GM23338 (cell line): ENCODE data around the gene ZHX3. TPM values are rescaled to one million over a fixed set of nuclear protein-coding genes. Genes with fewer than 3 reads are reported as not detected.

ENCODE experiments used
- ATAC-seq: fragments of 200-7000 bp; cut with Tn5 transposase; 3 replicates; pipeline ENCODE4 v1.9.1; 2020
- DNase-seq: peaks from one replicate; pipeline ENCODE4 v3.0.0-alpha.2; 2015; ENCODE audit warnings: low spot score
- H2AFZ ChIP-seq: fragments of 200-600 bp; sonication (generic); 2 replicates; pipeline ENCODE4 v1.8.0; 2016; ENCODE audit warnings: antibody characterized with exemption, mild to moderate bottlenecking, moderate library complexity
- H3F3A ChIP-seq: fragments of 200-600 bp; sonication (generic); replicated peaks from 2 replicates; pipeline ENCODE4 v1.8.0; 2017; ENCODE audit warnings: antibody characterized with exemption, mixed run types, low read depth
- H3K27ac ChIP-seq: fragments of 200-600 bp; sonication (generic); 2 replicates; pipeline ENCODE4 v1.6.1; 2016; ENCODE audit warnings: low read depth
- H3K27me3 ChIP-seq: fragments of 200-600 bp; sonication (generic); 2 replicates; pipeline ENCODE4 v1.8.0; 2016; ENCODE audit warnings: mild to moderate bottlenecking, mixed run types, moderate library complexity; ENCODE audit not compliant: insufficient read depth
- H3K36me3 ChIP-seq: fragments of 200-600 bp; sonication (generic); 2 replicates; pipeline ENCODE4 v1.8.0; 2016; ENCODE audit warnings: mild to moderate bottlenecking; ENCODE audit not compliant: insufficient read depth
- H3K4me1 ChIP-seq: fragments of 200-600 bp; sonication (generic); 2 replicates; pipeline ENCODE4 v1.8.0; 2016; ENCODE audit warnings: mild to moderate bottlenecking, moderate library complexity; ENCODE audit not compliant: insufficient read depth
- H3K4me2 ChIP-seq: fragments of 200-600 bp; sonication (generic); 2 replicates; pipeline ENCODE4 v1.7.1; 2017; ENCODE audit warnings: mixed run types
- H3K4me3 ChIP-seq: fragments of 200-600 bp; sonication (generic); 2 replicates; pipeline ENCODE4 v1.6.1; 2016; ENCODE audit warnings: mixed run types
- H3K79me2 ChIP-seq: fragments of 200-600 bp; sonication (generic); replicated peaks from 2 replicates; pipeline ENCODE4 v1.8.0; 2017; ENCODE audit warnings: mild to moderate bottlenecking; ENCODE audit not compliant: insufficient read depth
- H3K9me2 ChIP-seq: fragments of 200-600 bp; sonication (generic); 2 replicates; pipeline ENCODE4 v1.8.0; 2017; ENCODE audit not compliant: insufficient read depth
- H4K20me1 ChIP-seq: fragments of 200-600 bp; sonication (generic); replicated peaks from 2 replicates; pipeline ENCODE4 v1.8.0; 2017; ENCODE audit warnings: mild to moderate bottlenecking; ENCODE audit not compliant: insufficient read depth
- H3K27ac Mint-ChIP-seq: 2 replicates; pipeline ENCODE4 v1.8.0; 2020; ENCODE audit warnings: inconsistent platforms, mild to moderate bottlenecking, moderate library complexity, mixed read lengths
- H3K27me3 Mint-ChIP-seq: 3 replicates; pipeline ENCODE4 v1.8.0; 2022; ENCODE audit warnings: low read depth, mild to moderate bottlenecking, moderate library complexity, mixed read lengths, inconsistent platforms; ENCODE audit not compliant: insufficient read depth, poor library complexity
- H3K36me3 Mint-ChIP-seq: 3 replicates; pipeline ENCODE4 v1.8.0; 2021; ENCODE audit warnings: low read depth, mild to moderate bottlenecking, inconsistent platforms, moderate library complexity, mixed read lengths
- H3K4me1 Mint-ChIP-seq: 3 replicates; pipeline ENCODE4 v1.8.0; 2020; ENCODE audit warnings: mild to moderate bottlenecking, inconsistent platforms, mixed read lengths
- H3K4me3 Mint-ChIP-seq: 3 replicates; pipeline ENCODE4 v1.8.0; 2021; ENCODE audit warnings: moderate library complexity, mild to moderate bottlenecking, inconsistent platforms, mixed read lengths
- H3K9me3 Mint-ChIP-seq: 3 replicates; pipeline ENCODE4 v1.8.0; 2020; ENCODE audit warnings: moderate library complexity, mild to moderate bottlenecking, inconsistent platforms, mixed read lengths
- CREB1 ChIP-seq: fragments of 250-450 bp; sonication (Bioruptor Pico); IDR thresholded peaks from 2 replicates; pipeline ENCODE4 v1.5.0; 2020; ENCODE audit warnings: low read depth, mild to moderate bottlenecking, moderate library complexity
- ETS1 ChIP-seq: IDR thresholded peaks from 2 replicates; pipeline ENCODE4 v1.6.1; 2016; ENCODE audit warnings: antibody characterized with exemption
- EZH2 ChIP-seq: fragments of 200-600 bp; sonication (generic); IDR thresholded peaks from one replicate; pipeline ENCODE4 v1.8.0; 2017; ENCODE audit warnings: antibody characterized with exemption, mild to moderate bottlenecking, low read depth; ENCODE audit not compliant: unreplicated experiment
- EZH2phosphoT487 ChIP-seq: fragments of 200-600 bp; sonication (generic); IDR thresholded peaks from one replicate; pipeline ENCODE4 v1.8.1; 2018; ENCODE audit warnings: antibody characterized with exemption; ENCODE audit not compliant: unreplicated experiment
- JUNB ChIP-seq: IDR thresholded peaks from one replicate; pipeline ENCODE4 v1.6.1; 2016; ENCODE audit warnings: antibody characterized with exemption; ENCODE audit not compliant: unreplicated experiment
- NANOG ChIP-seq: IDR thresholded peaks from 2 replicates; pipeline ENCODE4 v1.6.1; 2016; ENCODE audit warnings: antibody characterized with exemption, borderline replicate concordance
- POLR2AphosphoS5 ChIP-seq: IDR thresholded peaks from 2 replicates; pipeline ENCODE4 v1.6.1; 2016; ENCODE audit warnings: antibody characterized with exemption, low read depth
- STAT1 ChIP-seq: IDR thresholded peaks from one replicate; pipeline ENCODE4 v1.6.1; 2016; ENCODE audit warnings: antibody characterized with exemption; ENCODE audit not compliant: unreplicated experiment
- ZNF114 ChIP-seq: fragments of 250-450 bp; sonication (Bioruptor Pico); IDR thresholded peaks from 2 replicates; pipeline ENCODE4 v1.5.0; 2020; ENCODE audit warnings: mild to moderate bottlenecking, moderate library complexity
- ZNF331 ChIP-seq: fragments of 250-450 bp; sonication (Bioruptor Pico); IDR thresholded peaks from 2 replicates; pipeline ENCODE4 v1.5.0; 2020; ENCODE audit warnings: low read depth, mild to moderate bottlenecking, moderate library complexity
- ZNF462 ChIP-seq: fragments of 250-450 bp; sonication (Bioruptor Pico); IDR thresholded peaks from 2 replicates; pipeline ENCODE4 v1.5.0; 2020; ENCODE audit warnings: mild to moderate bottlenecking, moderate library complexity
- polyA plus RNA-seq: library from polyadenylated mRNA; unstranded; fragments of >200 nt; fragmentation: Nextera tagmentation; extraction: Ambion mirVana; gene quantifications from 2 replicates; pipeline ENCODE4 v1.2.1, GENCODE V29; 2016
- total RNA-seq: library from RNA; depleted of rRNA; stranded (reverse); fragments of >200 nt; shearing (Covaris generic); gene quantifications from 2 replicates; pipeline ENCODE4 v1.2.3, GENCODE V29; 2014
- TF ChIP-seq, protein P1 (sequence below): IDR thresholded peaks from one replicate; pipeline ENCODE4 v1.6.1; 2018; ENCODE audit warnings: antibody characterized with exemption; ENCODE audit not compliant: unreplicated experiment
- TF ChIP-seq, protein P2 (sequence below), 2 experiments: fragments of 200-600 bp in 1 of 2; sonication (generic) in 1 of 2; conservative IDR thresholded peaks; 2 replicates each; pipeline versions ENCODE4 v1.5.1 to v1.6.1; 2016 to 2017; ENCODE audit warnings: antibody characterized with exemption in 2 of 2, low read depth in 2 of 2, mild to moderate bottlenecking in 2 of 2, moderate library complexity in 1 of 2

Gene ZHX3
- total and polyA plus RNA-seq, 2 experiments from 2014 or later, result 1.7 to 2.8 TPM

DNA sequence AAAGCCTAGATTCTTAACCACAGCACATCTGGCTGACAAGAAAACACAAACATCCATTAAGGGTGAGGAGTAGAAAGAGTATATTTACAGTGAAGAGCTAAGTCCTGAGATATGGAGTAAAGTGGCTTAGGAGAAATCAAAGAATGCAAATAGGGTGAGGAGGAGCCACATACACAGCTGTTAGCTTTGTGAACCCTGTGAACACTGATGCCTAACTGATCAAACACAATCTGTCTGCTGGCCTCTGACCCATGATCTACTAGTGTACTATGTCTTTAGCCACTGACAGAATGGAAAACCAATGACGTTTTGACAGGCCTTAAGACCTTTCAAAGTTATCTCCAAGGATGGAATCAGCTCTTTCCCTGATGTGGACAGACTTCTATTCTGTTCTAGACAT, 75.2 kb downstream of the ZHX3 start:
- Histone ChIP-seq H2AFZ (no peak overlapping the region), H3K4me3 (no peak overlapping the region), H3K79me2 (no peaks in the 10 kb centered on the region), H3F3A (no peaks in the 10 kb centered on the region), H3K27ac (no peak overlapping the region), H3K4me1 (no peaks in the 10 kb centered on the region; the same call in 1 of the 2 replicates), H4K20me1 (no peaks in the 10 kb centered on the region), H3K9me2 (no peaks in the 10 kb centered on the region), H3K4me2 (no peak overlapping the region), H3K27me3 (no peaks in the 10 kb centered on the region), H3K36me3 (no peaks in the 10 kb centered on the region)
- Mint-ChIP-seq H3K36me3 (no peaks in the 10 kb centered on the region), H3K27ac (no peak overlapping the region), H3K9me3 (no peaks in the 10 kb centered on the region), H3K27me3 (peaks cover 12% of the 10 kb centered on the region), H3K4me3 (no peak overlapping the region), H3K4me1 (peaks cover 6% of the 10 kb centered on the region; the same call in 2 of the 3 replicates)
- ATAC-seq, result no peak
- no peak for DNase-seq
- no peak for TF ChIP-seq ETS1
- TF ChIP-seq NANOG, result no peak
- TF ChIP-seq CREB1 (CRISPR knock-in tag), result no peak
- TF ChIP-seq, protein P1, sequence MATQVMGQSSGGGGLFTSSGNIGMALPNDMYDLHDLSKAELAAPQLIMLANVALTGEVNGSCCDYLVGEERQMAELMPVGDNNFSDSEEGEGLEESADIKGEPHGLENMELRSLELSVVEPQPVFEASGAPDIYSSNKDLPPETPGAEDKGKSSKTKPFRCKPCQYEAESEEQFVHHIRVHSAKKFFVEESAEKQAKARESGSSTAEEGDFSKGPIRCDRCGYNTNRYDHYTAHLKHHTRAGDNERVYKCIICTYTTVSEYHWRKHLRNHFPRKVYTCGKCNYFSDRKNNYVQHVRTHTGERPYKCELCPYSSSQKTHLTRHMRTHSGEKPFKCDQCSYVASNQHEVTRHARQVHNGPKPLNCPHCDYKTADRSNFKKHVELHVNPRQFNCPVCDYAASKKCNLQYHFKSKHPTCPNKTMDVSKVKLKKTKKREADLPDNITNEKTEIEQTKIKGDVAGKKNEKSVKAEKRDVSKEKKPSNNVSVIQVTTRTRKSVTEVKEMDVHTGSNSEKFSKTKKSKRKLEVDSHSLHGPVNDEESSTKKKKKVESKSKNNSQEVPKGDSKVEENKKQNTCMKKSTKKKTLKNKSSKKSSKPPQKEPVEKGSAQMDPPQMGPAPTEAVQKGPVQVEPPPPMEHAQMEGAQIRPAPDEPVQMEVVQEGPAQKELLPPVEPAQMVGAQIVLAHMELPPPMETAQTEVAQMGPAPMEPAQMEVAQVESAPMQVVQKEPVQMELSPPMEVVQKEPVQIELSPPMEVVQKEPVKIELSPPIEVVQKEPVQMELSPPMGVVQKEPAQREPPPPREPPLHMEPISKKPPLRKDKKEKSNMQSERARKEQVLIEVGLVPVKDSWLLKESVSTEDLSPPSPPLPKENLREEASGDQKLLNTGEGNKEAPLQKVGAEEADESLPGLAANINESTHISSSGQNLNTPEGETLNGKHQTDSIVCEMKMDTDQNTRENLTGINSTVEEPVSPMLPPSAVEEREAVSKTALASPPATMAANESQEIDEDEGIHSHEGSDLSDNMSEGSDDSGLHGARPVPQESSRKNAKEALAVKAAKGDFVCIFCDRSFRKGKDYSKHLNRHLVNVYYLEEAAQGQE, result no peak
- no peak for TF ChIP-seq POLR2AphosphoS5
- TF ChIP-seq ZNF114, result no peak
- no peak for TF ChIP-seq ZNF331 (CRISPR knock-in tag)
- TF ChIP-seq EZH2phosphoT487, result no peak
- TF ChIP-seq STAT1, result no peak
- no peak for TF ChIP-seq JUNB
- TF ChIP-seq, protein P2, sequence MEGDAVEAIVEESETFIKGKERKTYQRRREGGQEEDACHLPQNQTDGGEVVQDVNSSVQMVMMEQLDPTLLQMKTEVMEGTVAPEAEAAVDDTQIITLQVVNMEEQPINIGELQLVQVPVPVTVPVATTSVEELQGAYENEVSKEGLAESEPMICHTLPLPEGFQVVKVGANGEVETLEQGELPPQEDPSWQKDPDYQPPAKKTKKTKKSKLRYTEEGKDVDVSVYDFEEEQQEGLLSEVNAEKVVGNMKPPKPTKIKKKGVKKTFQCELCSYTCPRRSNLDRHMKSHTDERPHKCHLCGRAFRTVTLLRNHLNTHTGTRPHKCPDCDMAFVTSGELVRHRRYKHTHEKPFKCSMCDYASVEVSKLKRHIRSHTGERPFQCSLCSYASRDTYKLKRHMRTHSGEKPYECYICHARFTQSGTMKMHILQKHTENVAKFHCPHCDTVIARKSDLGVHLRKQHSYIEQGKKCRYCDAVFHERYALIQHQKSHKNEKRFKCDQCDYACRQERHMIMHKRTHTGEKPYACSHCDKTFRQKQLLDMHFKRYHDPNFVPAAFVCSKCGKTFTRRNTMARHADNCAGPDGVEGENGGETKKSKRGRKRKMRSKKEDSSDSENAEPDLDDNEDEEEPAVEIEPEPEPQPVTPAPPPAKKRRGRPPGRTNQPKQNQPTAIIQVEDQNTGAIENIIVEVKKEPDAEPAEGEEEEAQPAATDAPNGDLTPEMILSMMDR (conservative IDR thresholded peaks at IDR 0.05; ENCODE audit: low read depth in 2 of 2), result no peak
- TF ChIP-seq EZH2, result no peak
- no peak for TF ChIP-seq ZNF462 (CRISPR knock-in tag)
